BJ (cell line): ENCODE results near the gene ATP5MC2. TPM values are rescaled to one million over a fixed set of nuclear protein-coding genes. Genes with fewer than 3 reads are reported as not detected.

Experiments used
- CTCF ChIA-PET: fragments of 350-600 bp; formaldehyde crosslinking; extraction: SDS; loops from one replicate; lab custom pipeline; 2021; ENCODE audit warnings: antibody characterized with exemption, inconsistent platforms; lab: Yijun Ruan, JAX
- POLR2A ChIA-PET: fragments of 300-600 bp; sonication (Branson Sonifier 250); formaldehyde crosslinking; extraction: SDS; loops from one replicate; lab custom pipeline; 2021; ENCODE audit warnings: antibody characterized with exemption; lab: Charles Lee
- DNase-seq: peaks from one replicate; pipeline ENCODE4 v3.0.0-alpha.2; 2011; ENCODE audit warnings: low read depth
- H3K27me3 ChIP-seq: 2 replicates; pipeline ENCODE4 v1.6.0; 2011; ENCODE audit warnings: low read length; ENCODE audit not compliant: control insufficient read depth, insufficient read depth
- H3K36me3 ChIP-seq: 2 replicates; pipeline ENCODE4 v1.5.1; 2011; ENCODE audit warnings: low read length; ENCODE audit not compliant: control insufficient read depth, insufficient read depth
- H3K4me3 ChIP-seq: 2 replicates; pipeline ENCODE4 v1.5.1; 2011; ENCODE audit warnings: low read depth, mild to moderate bottlenecking, control low read depth, low read length
- CTCF ChIP-seq: IDR thresholded peaks from 2 replicates; pipeline ENCODE4 v1.5.1; 2011; ENCODE audit warnings: low read depth, mild to moderate bottlenecking, control low read depth, inconsistent platforms, low read length, moderate library complexity; ENCODE audit not compliant: insufficient read depth
- polyA plus RNA-seq: library from polyadenylated mRNA; depleted of rRNA; stranded (reverse); fragments of >200 nt; gene quantifications from 2 replicates; pipeline ENCODE4 v1.2.3, GENCODE V29; 2011

The ATP5MC2 gene
- polyA plus RNA-seq, 1 experiment, result 356 TPM

- ChIA-PET CTCF (interaction anchor here (0.6 to 2.2 kb wide), 6 partner anchors 13 to 85 kb away, joined by 3 to 9 read pairs (median 5); partner anchors contain the start of gene ATP5MC2), POLR2A (no interaction called here)
- Histone ChIP-seq H3K4me3 (peak overlapping the region; percentile 86), H3K27me3 (no peaks in the 10 kb centered on the region), H3K36me3 (no peaks in the 10 kb centered on the region)
- no peak for DNase-seq
- TF ChIP-seq CTCF, result no peak
These were observed 50.9 kb downstream of the ATP5MC2 start for GRCh38 chr12:53624956-53625355.

GRCh38 chr12:53624458-53624857 lies 51.4 kb downstream of the ATP5MC2 start:
- H3K4me3 ChIP-seq, result peak overlapping the region; percentile 86
- no peaks in the 10 kb centered on the region for H3K27me3 ChIP-seq
- ChIA-PET CTCF (interaction anchor here (0.6 to 2.2 kb wide), 9 partner anchors 11 to 116 kb away, joined by 3 to 9 read pairs (median 5); partner anchors contain the start of gene ATP5MC2), POLR2A (no interaction called here)
- DNase-seq, result no peak
- TF ChIP-seq CTCF, result no peak
- H3K36me3 ChIP-seq, result no peaks in the 10 kb centered on the region

GRCh38 chr12:53623548-53624385 lies 52.1 kb downstream of the ATP5MC2 start:
- Histone ChIP-seq H3K36me3 (no peaks in the 10 kb centered on the region), H3K27me3 (no peaks in the 10 kb centered on the region), H3K4me3 (peak overlapping the region; percentile 15; the same call in 1 of the 2 replicates)
- no peak for DNase-seq
- ChIA-PET CTCF (interaction anchor here (0.6 to 2.2 kb wide), 9 partner anchors 10 to 120 kb away, joined by 3 to 9 read pairs (median 5); partner anchors contain the start of gene ATP5MC2), POLR2A (no interaction called here)
- TF ChIP-seq CTCF, result no peak

GRCh38 chr12:53622724-53623123 lies 53.2 kb downstream of the ATP5MC2 start:
- ChIA-PET CTCF (interaction anchor here (0.8 to 1.4 kb wide), 3 partner anchors 49 to 121 kb away, joined by 3 to 5 read pairs (median 3); no protein-coding TSS in a partner anchor), POLR2A (interaction anchor here (0.6 kb wide), 2 partner anchors 9 to 324 kb away, joined by 4 to 8 read pairs; no protein-coding TSS in a partner anchor)
- no peaks in the 10 kb centered on the region for H3K36me3 ChIP-seq

More at GRCh38 chr12:53622724-53623123, 53.2 kb downstream of the ATP5MC2 start:
- Histone ChIP-seq H3K27me3 (no peaks in the 10 kb centered on the region), H3K4me3 (no peak overlapping the region)
- no peak for TF ChIP-seq CTCF
- DNase-seq, result no peak
